NCI-H510A (cell line): ENCODE data around the gene STING1.
"Not testable (repeated sequence)": the region's sequence is repeated elsewhere in the genome, so short reads cannot be mapped to it uniquely, and the experiment has no call there.

Source experiments
- DNase-seq: peaks from one replicate; lab custom pipeline; 2025; lab: John Stamatoyannopoulos, UW

Gene STING1

DNA sequence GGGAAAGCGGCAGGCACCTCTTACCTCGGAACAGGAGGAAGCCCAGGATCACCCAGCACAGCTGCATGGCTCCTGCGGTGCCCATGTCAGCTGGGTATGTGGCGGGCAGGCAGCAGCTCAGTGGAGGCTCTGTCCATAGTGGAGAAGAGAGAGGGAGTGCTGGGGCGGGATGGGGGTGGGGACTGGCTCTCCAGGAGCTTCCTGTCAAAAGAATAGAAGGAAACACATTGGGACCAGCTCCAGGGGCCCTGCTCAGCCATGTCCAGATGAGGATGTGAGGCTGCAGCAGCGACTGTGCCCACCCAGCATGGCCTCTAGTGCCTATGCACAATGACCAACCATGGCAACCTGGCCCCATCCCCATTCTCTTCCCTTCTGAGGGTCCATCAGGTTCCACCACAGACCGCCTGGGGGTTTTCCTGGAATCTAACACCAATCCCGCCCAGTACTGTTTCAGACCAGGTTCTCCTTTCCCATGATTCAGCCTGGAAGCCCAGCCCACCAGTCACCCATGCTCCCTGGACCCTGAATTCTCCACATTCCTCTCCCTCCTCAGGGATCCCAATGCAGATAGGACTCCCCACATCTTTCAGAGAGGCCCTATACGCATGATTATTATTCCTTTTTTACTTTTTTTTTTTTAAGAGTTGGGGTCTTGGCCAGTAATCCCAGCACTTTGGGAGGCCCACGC lies 19.8 kb downstream of the STING1 start, which contains the start of gene ECSCR:
Gene ECSCR, minus strand, starts transcription at position 158 of the 691 bp plus-strand sequence. Its CDS starts 73 bp downstream, at position 85.
- DNase-seq: no peak

- DNase-seq: no peak
Observed at GRCh38 chr5:139461698-139462097, 20.9 kb downstream of the STING1 start.

DNA sequence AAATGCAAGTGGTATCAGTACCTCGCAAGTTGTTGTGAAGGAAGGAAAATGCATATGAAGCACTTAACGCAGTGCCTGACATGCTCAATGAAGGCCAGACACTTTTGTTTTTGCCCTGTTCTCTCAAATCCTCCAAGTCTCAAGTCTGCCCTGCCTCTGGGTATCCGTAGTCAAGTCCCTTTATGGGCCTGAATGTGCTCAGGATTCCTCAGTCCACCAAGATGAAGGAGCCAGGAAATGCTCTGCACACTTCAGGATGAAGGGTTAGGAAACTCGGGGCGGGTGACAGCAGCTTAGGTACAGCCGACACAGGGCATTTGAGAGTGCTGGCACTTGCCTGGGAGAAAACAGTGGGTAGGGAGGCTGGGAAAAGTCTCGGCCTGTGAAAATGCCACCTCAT lies 21.4 kb downstream of the STING1 start:
- no peak for DNase-seq

DNA sequence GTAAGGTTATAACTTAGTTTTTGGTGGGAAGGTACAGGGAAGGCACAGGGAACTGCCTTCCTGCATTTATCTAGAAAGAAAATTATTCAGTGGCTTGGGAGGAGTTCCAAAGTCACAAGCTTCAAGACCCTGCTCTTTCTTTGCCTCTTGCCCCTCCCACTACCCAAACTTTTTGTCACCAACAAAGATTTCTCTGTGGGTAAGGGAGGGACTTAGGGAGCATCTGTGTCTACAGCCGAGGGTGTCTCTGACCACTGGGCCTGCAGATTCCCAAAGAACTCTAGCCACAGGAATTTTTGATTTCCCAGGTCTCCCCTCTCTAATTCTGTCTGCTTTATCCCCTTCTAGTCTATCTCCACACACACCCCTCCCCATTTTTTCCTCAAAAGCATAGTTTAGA lies 22.1 kb downstream of the STING1 start:
- DNase-seq: no peak

DNA sequence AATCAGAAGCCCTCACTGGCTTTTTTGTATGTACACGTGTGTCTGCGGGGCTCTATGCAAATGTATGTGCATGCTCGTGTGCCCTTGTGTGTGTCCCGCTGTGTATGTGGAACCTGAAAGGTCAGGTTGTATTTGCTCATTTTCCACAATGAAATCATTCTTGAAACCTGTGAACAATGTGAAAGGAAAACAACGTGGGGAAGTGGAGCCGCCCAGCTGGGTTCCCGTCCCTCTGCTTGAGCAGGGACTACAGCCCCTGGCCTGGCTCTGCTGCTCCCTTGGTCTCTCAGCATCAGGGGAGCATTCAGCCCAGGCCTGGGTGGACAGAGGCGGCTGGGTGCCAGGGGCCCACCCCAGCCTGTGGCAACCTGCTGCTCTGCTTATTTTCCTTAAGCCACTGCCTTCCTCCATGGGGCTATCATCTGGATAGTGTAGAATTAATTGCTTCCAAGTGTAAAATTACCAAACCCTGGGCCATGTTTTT lies 23.1 kb downstream of the STING1 start:
- DNase-seq: no peak

DNA sequence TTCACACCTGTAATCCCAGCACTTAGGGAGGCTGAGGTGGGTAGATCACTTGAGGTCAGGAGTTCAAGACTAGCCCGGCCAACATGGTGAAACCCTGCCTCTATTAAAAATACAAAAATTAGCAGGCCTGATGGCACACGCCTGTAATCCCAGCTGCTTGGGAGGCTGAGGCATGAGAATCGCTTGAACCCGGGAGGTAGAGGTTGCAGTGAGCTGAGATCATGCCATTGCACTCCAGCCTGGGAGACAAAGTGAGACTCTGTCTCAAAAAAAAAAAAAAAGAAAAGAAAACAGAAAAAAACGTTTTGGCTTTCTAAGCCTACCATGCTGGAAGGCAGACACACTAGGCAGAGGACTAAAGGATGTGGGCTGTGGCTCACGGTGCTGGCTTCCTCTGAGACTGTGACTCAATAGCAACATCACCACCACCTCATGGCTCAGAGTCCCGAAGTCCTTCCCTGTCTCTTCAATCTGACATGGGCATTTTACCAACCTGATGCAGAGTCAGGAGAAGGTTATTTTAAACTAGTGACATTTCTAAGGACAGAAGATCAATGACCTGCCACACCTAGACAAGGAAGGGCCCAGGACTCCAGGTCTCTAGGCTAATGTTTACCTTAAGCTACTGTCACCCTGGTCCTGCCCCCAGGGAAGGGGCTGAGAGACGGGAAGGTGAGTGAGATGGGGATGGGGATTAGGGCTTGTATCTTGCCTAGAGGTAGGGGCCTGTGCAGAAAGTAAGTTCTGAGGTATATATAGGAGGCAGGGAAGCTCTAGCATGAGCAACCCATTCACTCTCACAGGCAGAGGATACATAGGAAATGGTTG lies 23.8 kb downstream of the STING1 start:
- DNase-seq: no peak

GRCh38 chr5:139457653-139458306 lies 24.8 kb downstream of the STING1 start:
- DNase-seq: no peak

DNA sequence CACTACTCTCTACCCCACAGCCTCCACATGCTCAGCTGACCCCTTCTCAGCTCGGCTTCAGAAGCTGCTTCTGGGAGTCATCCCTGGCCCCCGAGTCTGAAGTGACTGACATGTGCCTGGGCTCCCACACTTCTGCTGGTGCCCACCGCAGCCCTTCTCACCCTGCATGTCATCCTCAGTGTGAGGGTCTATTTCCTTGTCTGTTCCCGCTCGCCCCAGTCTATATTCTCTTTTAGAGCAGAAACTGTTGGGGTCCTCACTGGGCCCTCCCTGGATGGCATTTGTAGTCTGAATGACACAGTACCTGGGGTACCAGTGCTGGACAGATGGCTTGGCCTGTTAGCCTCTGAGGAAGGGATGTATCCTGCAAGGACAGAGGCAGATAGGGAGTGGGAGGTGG lies 25.3 kb downstream of the STING1 start:
- no peak for DNase-seq

GRCh38 chr5:139456776-139457175 lies 25.8 kb downstream of the STING1 start:
- DNase-seq: no peak

DNA sequence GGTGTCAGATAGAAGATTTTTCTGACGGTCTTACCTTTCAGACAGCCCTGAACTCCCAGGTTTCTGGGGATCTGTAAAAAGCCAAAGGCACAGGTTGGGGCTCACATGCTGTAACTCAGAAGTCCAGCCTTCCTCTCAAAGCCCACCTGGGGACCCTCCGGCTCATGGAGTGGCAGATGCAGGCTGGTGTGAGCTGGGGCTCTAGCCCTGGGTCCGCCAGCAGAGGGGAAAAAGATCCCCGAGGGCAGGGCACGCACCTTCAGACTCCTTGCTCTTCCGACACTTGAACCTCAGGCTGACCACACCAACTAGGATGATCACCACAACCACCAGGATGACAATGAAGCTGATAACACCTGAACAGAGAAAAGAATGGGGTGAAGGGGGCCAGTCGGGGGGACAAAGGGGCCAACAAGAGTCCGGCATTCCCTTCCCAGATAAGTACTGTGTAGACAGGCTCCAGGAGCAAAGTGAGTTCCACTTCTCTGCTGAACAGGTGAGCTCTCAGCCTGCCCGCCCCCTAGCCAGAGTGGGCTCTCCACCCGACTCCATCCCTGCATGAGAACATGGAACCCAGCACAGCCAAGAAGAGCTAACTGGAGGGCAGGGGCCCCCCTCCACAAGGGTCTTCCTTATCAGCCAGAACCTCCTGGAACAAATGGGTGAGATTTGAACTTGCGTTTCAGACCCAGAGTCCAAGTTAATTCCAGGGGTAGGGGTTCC lies 27.8 kb downstream of the STING1 start:
- no peak for DNase-seq

GRCh38 chr5:139453683-139454567 lies 28.6 kb downstream of the STING1 start:
- no peak for DNase-seq

DNA sequence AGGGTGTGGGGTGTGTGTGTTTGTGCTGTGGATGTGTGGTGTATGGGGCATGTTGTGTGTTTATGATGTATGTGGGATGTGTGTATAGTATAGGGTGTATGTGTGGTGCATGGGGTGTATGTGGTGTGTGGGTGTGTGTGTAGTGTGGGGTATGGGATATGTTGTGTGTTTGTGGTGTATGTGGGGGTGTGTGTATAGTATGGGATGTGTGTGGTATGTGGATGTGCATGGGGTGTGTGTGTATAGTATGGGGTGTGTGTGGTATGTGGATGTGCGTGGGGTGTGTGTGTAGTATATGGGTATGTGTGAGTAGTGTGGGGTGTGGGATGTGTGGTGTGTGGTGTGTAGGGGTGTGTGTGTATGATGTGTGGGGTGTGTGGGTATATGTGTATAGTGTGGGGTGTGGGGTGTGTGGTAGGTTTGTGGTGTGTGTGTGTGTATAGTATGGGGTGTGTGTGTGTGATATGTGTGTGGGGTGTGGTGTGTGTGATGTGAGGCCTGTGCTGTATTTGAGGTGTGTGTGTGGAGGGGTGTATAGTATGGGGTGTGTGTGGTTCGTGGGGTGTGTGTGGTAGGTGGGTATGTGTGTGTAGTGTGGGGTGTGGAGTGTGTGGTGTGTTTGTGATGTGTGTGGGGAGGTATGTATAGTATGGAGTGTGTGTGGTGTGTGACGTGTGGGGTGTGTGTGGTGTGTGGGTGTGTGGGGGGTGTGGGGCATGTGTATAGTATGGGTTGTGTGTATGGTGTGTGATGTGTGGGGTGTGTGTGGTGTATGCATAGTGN lies 30.5 kb downstream of the STING1 start:
- DNase-seq: no peak

- DNase-seq: no peak
Observed at GRCh38 chr5:139451176-139451575, 31.4 kb downstream of the STING1 start.

GRCh38 chr5:139446956-139447779 lies 35.4 kb downstream of the STING1 start:
- DNase-seq: no peak

DNA sequence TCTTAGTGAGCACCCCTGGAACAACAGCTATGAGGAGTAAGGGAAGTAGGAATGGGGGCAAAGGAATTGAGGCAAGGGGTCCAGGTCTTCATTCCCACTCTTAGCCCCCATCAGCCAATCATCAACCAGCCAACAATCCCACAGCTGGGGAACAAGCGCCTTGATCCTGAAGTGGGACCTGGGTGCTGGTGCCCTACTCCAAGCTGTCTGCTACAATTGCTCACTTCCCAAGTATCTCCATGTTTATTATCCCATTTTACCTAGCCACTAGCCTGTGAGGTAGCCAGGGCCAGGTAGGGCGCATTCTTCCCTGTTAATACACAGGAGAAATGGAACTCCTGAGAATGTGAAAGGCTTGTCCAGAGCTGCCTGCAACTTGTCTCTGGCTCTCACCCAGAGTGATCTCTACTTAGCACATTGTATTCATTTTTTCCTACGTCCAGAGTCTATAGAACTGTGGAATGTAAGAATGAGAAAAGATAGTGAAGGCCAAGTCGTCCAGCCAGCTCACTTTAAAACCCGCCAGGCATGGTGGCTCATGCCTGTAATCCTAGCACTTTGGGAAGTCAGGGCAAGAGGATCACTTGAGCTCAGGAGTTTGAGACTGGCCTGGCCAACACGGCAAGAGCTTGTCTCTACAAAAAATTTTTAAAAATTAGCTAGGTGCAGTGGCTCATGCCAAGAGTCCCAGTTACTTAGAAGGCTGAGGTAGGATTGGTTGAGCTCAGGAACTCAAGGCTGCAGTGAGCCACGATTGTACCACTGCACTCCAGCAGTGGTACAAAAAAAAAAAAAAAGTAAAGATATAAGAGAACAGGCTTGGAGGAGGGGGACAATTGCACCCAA lies 37.0 kb downstream of the STING1 start:
- no peak for DNase-seq

DNA sequence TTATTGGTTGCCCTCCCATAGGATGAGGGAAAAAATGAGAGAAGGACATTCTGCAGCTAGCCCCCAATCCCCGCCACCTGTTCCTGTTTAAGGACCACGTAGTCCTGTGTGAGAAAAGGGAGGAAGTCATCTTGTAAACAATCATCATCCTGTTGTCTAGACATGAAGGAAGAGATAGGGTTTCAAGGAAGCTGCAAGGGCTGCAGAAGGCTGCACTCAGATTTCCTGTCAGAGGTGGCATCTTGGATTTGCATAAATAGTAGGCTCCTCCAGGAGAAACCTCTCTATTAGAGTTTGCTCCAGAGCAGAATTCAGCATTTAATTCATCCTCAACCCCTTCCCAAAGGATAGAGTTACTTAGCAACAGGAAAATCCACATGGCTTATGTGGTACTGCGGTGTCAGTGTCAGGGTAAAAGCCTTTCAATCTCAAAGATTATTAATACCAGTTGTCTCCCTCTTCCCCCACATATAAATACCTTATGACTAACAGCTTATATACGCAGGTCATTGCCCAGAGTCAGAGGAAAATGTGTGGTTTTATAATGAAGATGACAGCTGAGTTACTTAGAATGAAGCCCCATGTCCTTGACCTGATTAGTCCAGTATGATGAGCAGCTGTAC lies 38.6 kb downstream of the STING1 start:
- DNase-seq: no peak

GRCh38 chr5:139440416-139440815 lies 42.1 kb downstream of the STING1 start:
- not testable (repeated sequence) for DNase-seq
